Neural progenitor cell (in vitro differentiated cells): Measurements from ENCODE around the gene BATF. TPM values are rescaled to one million over a fixed set of nuclear protein-coding genes. Genes with fewer than 3 reads are reported as not detected.

Experiments
- DNase-seq: peaks from one replicate; pipeline ENCODE4 v3.0.0-alpha.2; 2016; ENCODE audit warnings: low spot score
- H2AFZ ChIP-seq: fragments of 200-600 bp; sonication (generic); replicated peaks from 2 replicates; pipeline ENCODE4 v1.6.1; 2016; ENCODE audit warnings: antibody characterized with exemption
- H3F3A ChIP-seq: fragments of 200-600 bp; sonication (generic); 2 replicates; pipeline ENCODE4 v1.6.1; 2016; ENCODE audit warnings: antibody characterized with exemption, low read depth
- H3K27ac ChIP-seq: fragments of 200-600 bp; sonication (generic); 2 replicates; pipeline ENCODE4 v1.5.1; 2016; ENCODE audit warnings: mild to moderate bottlenecking
- H3K27me3 ChIP-seq: fragments of 200-600 bp; sonication (generic); 2 replicates; pipeline ENCODE4 v1.6.1; 2016; ENCODE audit warnings: mild to moderate bottlenecking, moderate library complexity
- H3K36me3 ChIP-seq: fragments of 200-600 bp; sonication (generic); 2 replicates; pipeline ENCODE4 v1.5.1; 2016
- H3K4me1 ChIP-seq: fragments of 200-600 bp; sonication (generic); 2 replicates; pipeline ENCODE4 v1.6.1; 2016; ENCODE audit warnings: mixed run types
- H3K4me2 ChIP-seq: fragments of 200-600 bp; sonication (generic); 2 replicates; pipeline ENCODE4 v1.6.1; 2016
- H3K4me3 ChIP-seq: fragments of 200-600 bp; sonication (generic); 2 replicates; pipeline ENCODE4 v1.5.1; 2016
- H3K79me2 ChIP-seq: fragments of 200-600 bp; sonication (generic); 2 replicates; pipeline ENCODE4 v1.6.1; 2016; ENCODE audit warnings: low read depth
- H3K9ac ChIP-seq: fragments of 200-600 bp; sonication (generic); 2 replicates; pipeline ENCODE4 v1.6.1; 2016
- H3K9me3 ChIP-seq: fragments of 200-600 bp; sonication (generic); 2 replicates; pipeline ENCODE4 v1.5.1; 2016; ENCODE audit warnings: low read depth
- H4K20me1 ChIP-seq: fragments of 200-600 bp; sonication (generic); 2 replicates; pipeline ENCODE4 v1.6.1; 2016; ENCODE audit warnings: low read depth
- H3K27ac Mint-ChIP-seq: 3 replicates; pipeline ENCODE4 v1.8.0; 2021; ENCODE audit warnings: mixed read lengths
- H3K27me3 Mint-ChIP-seq: 2 replicates; pipeline ENCODE4 v1.8.0; 2022; ENCODE audit warnings: low read depth, mild to moderate bottlenecking, inconsistent platforms, moderate library complexity, mixed read lengths; ENCODE audit not compliant: insufficient read depth
- H3K36me3 Mint-ChIP-seq: 3 replicates; pipeline ENCODE4 v1.8.0; 2021; ENCODE audit warnings: mixed read lengths
- H3K4me1 Mint-ChIP-seq: 3 replicates; pipeline ENCODE4 v1.8.0; 2021; ENCODE audit warnings: mixed read lengths
- H3K4me3 Mint-ChIP-seq: 3 replicates; pipeline ENCODE4 v1.8.0; 2021; ENCODE audit warnings: mild to moderate bottlenecking, moderate library complexity, mixed read lengths
- H3K9me3 Mint-ChIP-seq: 3 replicates; pipeline ENCODE4 v1.8.0; 2020; ENCODE audit warnings: mixed read lengths
- EZH2 ChIP-seq: fragments of 200-600 bp; sonication (generic); IDR thresholded peaks from 2 replicates; pipeline ENCODE4 v1.6.1; 2017; ENCODE audit warnings: antibody characterized with exemption, mild to moderate bottlenecking, moderate library complexity
- EZH2phosphoT487 ChIP-seq: fragments of 200-600 bp; sonication (generic); IDR thresholded peaks from 2 replicates; pipeline ENCODE4 v1.6.1; 2017; ENCODE audit warnings: antibody characterized with exemption
- total RNA-seq: library from RNA; depleted of rRNA; stranded (reverse); fragments of >200 nt; gene quantifications from 2 replicates; pipeline ENCODE4 v1.2.3, GENCODE V29; 2015; ENCODE audit warnings: low replicate concordance
- TF ChIP-seq, protein P1 (sequence below): fragments of 200-600 bp; sonication (generic); IDR thresholded peaks from 2 replicates; pipeline ENCODE4 v1.5.1; 2017; ENCODE audit warnings: antibody characterized with exemption, mild to moderate bottlenecking

BATF gene
- total RNA-seq, 1 donor from 2014 or later = not detected

GRCh38 chr14:75577729-75578101 is 55.4 kb downstream of the BATF start:
- H3K4me1 Mint-ChIP-seq = peaks cover 15% of the 10 kb centered on the region
- no peaks in the 10 kb centered on the region for H3K36me3 Mint-ChIP-seq
- H3K27me3 Mint-ChIP-seq = peaks cover 5% of the 10 kb centered on the region
- no peaks in the 10 kb centered on the region for H3K4me1 ChIP-seq
- no peaks in the 10 kb centered on the region for H3K9me3 ChIP-seq
- H3K9ac ChIP-seq = no peak overlapping the region
- H3K4me2 ChIP-seq = peak overlapping the region; percentile 92
- peak overlapping the region; percentile 96 for H2AFZ ChIP-seq
- H3K4me3 ChIP-seq = peak overlapping the region; percentile 57
- H3K4me3 Mint-ChIP-seq = no peak overlapping the region
- peaks cover 17% of the 10 kb centered on the region for H3F3A ChIP-seq
- H3K36me3 ChIP-seq = no peaks in the 10 kb centered on the region
- H3K27ac ChIP-seq = no peak overlapping the region
- TF ChIP-seq EZH2 = no peak
- no peak for TF ChIP-seq EZH2phosphoT487
- TF ChIP-seq, protein P1, sequence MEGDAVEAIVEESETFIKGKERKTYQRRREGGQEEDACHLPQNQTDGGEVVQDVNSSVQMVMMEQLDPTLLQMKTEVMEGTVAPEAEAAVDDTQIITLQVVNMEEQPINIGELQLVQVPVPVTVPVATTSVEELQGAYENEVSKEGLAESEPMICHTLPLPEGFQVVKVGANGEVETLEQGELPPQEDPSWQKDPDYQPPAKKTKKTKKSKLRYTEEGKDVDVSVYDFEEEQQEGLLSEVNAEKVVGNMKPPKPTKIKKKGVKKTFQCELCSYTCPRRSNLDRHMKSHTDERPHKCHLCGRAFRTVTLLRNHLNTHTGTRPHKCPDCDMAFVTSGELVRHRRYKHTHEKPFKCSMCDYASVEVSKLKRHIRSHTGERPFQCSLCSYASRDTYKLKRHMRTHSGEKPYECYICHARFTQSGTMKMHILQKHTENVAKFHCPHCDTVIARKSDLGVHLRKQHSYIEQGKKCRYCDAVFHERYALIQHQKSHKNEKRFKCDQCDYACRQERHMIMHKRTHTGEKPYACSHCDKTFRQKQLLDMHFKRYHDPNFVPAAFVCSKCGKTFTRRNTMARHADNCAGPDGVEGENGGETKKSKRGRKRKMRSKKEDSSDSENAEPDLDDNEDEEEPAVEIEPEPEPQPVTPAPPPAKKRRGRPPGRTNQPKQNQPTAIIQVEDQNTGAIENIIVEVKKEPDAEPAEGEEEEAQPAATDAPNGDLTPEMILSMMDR = peak; percentile 75
- peak; percentile 93 for DNase-seq
- H4K20me1 ChIP-seq = no peaks in the 10 kb centered on the region
- H3K9me3 Mint-ChIP-seq = peaks cover 2% of the 10 kb centered on the region
- H3K27ac Mint-ChIP-seq = peak overlapping the region; percentile 93
- peaks cover 10% of the 10 kb centered on the region for H3K27me3 ChIP-seq
- no peaks in the 10 kb centered on the region for H3K79me2 ChIP-seq

DNA sequence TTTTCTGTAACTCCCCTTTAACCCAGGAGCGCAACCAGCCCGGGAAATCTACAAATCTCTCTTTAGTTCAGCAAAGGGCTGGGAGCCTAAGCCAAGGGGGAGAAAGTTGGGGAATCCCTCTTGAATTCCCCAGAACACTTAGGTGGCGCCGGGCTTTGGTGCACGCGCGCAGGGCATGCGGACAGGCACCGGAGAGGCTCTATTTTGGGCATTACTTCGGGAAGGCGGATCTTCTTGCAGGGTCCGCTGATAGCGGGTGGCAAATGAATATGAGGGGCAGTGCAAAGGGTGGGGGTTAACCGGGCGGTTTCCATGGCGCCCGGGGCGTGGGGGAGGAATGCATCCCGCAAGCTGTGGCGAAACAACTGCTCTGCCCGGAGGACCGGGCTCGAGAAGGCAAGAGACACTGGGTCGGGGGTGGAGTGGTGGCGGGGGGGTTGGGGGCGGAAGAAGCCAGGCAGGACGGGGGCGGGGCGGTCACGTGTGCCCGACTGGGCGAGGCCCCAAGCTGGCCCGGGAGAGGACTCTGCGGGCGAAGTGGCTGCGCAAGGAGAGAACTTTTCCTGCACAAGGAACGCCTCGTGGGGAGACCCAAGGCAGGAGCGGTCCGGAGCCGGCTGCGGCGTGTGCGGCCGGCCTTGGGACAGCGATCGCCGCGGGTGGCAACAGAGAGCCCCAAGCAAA is 56.0 kb downstream of the BATF start, which contains the start of gene FLVCR2:
Gene FLVCR2, plus strand, starts transcription at position 519 of the 684 bp plus-strand sequence. CDS start 353 bp downstream, outside the sequence.
- Histone ChIP-seq H3K4me2 (peak within 1 kb of the TSS; percentile 92), H2AFZ (peak within 1 kb of the TSS; percentile 96), H3K27me3 (peaks cover 10% of the 10 kb centered on the region), H3K4me1 (no peaks in the 10 kb centered on the region), H3K9me3 (no peaks in the 10 kb centered on the region), H3K36me3 (no peaks in the 10 kb centered on the region), H3K27ac (no peak within 1 kb of the TSS), H3F3A (peaks cover 17% of the 10 kb centered on the region), H3K9ac (no peak within 1 kb of the TSS), H3K79me2 (no peaks in the 10 kb centered on the region), H3K4me3 (peak within 1 kb of the TSS; percentile 57), H4K20me1 (no peaks in the 10 kb centered on the region)
- no peaks in the 10 kb centered on the region for H3K36me3 Mint-ChIP-seq
- H3K27ac Mint-ChIP-seq = peak within 1 kb of the TSS; percentile 93
- DNase-seq = peak; percentile 84
- TF ChIP-seq EZH2phosphoT487 = no peak
- TF ChIP-seq, protein P1 = no peak
- no peak for TF ChIP-seq EZH2
- H3K27me3 Mint-ChIP-seq = peaks cover 5% of the 10 kb centered on the region
- H3K4me3 Mint-ChIP-seq = no peak within 1 kb of the TSS
- peaks cover 15% of the 10 kb centered on the region for H3K4me1 Mint-ChIP-seq
- peaks cover 2% of the 10 kb centered on the region for H3K9me3 Mint-ChIP-seq

DNA sequence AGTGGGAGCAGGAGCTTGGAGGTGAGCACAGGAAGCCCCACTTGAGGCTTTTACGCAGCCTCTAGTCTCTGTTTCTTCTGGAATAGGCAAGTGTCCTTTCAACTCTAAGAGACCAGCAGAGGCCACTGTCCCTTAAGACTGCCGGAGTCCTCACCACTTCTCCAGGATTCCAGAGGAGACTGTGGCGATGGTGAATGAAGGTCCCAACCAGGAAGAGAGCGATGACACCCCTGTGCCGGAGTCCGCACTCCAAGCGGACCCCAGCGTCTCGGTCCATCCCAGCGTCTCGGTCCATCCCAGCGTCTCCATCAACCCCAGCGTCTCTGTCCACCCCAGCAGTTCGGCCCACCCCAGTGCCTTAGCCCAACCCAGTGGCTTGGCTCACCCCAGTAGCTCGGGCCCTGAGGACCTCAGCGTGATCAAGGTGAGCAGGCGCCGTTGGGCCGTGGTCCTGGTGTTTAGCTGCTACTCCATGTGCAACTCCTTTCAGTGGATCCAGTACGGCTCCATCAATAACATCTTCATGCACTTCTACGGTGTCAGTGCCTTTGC is 56.6 kb downstream of the BATF start:
- peaks cover 17% of the 10 kb centered on the region for H3F3A ChIP-seq
- H3K27ac ChIP-seq = no peak overlapping the region

More for the DNA sequence above, 56.6 kb downstream of the BATF start:
- Histone ChIP-seq H3K4me1 (no peaks in the 10 kb centered on the region), H2AFZ (peak overlapping the region; percentile 96), H3K4me2 (peak overlapping the region; percentile 92), H3K36me3 (no peaks in the 10 kb centered on the region), H4K20me1 (no peaks in the 10 kb centered on the region), H3K9ac (no peak overlapping the region), H3K27me3 (peaks cover 10% of the 10 kb centered on the region), H3K4me3 (peak overlapping the region; percentile 57), H3K79me2 (no peaks in the 10 kb centered on the region), H3K9me3 (no peaks in the 10 kb centered on the region)
- peaks cover 2% of the 10 kb centered on the region for H3K9me3 Mint-ChIP-seq
- no peak for DNase-seq
- no peak for TF ChIP-seq EZH2
- TF ChIP-seq, protein P1 = peak; percentile 33
- H3K27ac Mint-ChIP-seq = no peak overlapping the region
- H3K4me3 Mint-ChIP-seq = no peak overlapping the region
- H3K27me3 Mint-ChIP-seq = peaks cover 5% of the 10 kb centered on the region
- H3K4me1 Mint-ChIP-seq = peaks cover 15% of the 10 kb centered on the region
- H3K36me3 Mint-ChIP-seq = no peaks in the 10 kb centered on the region
